GM12801 (cell line): ENCODE data around the gene INSIG1.

ENCODE experiments used
- CTCF ChIP-seq: IDR thresholded peaks from one replicate; pipeline ENCODE4 v1.5.1; 2011; ENCODE audit warnings: control low read depth; ENCODE audit not compliant: insufficient read length; ENCODE audit errors: extremely low read depth

INSIG1 gene

GRCh38 chr7:155287284-155287935 is 10.3 kb upstream of the INSIG1 start:
- no peak for TF ChIP-seq CTCF

GRCh38 chr7:155288055-155288454 is 9.6 kb upstream of the INSIG1 start:
- TF ChIP-seq CTCF, result no peak

GRCh38 chr7:155289107-155289506 is 8.6 kb upstream of the INSIG1 start:
- TF ChIP-seq CTCF, result no peak

- TF ChIP-seq CTCF, result no peak
Observed at GRCh38 chr7:155289949-155290501, 7.7 kb upstream of the INSIG1 start.

GRCh38 chr7:155291045-155291530 is 6.6 kb upstream of the INSIG1 start:
- TF ChIP-seq CTCF, result no peak

- no peak for TF ChIP-seq CTCF
Observed at GRCh38 chr7:155291729-155292128, 5.9 kb upstream of the INSIG1 start.

- TF ChIP-seq CTCF, result no peak
Observed at GRCh38 chr7:155292680-155293226, 4.9 kb upstream of the INSIG1 start.
